Cardiac septum (tissue), 1 donor: ENCODE data around the gene CEP126. TPM values are rescaled to one million over a fixed set of nuclear protein-coding genes. Genes with fewer than 3 reads are reported as not detected.

Source experiments
- DNase-seq: peaks from one replicate; pipeline ENCODE4 v3.0.0-alpha.2; 2020; ENCODE audit warnings: low spot score
- intact Hi-C: fragments of 100-400 bp; cut with DNase I; formaldehyde crosslinking; loops from one replicate; pipeline ENCODE4 v1.14.0; 2022
- long read RNA-seq: library from polyadenylated mRNA; unstranded; transcript quantifications from one replicate; pipeline ENCODE4 v2.0.0, GENCODE V29; 2021
- total RNA-seq: library from RNA; stranded (reverse); fragmentation: NEBNext Ultra II Directional; extraction: Animal tissue kit (Norgen Biotek cat#: 25700); gene quantifications from one replicate; pipeline ENCODE4 v1.2.1, GENCODE V29; 2021
- donor health status: DM: no; HTN: no; CAD: no.

Gene CEP126
- 1.5 TPM for total RNA-seq
- long read RNA-seq, partial matches to known transcripts = 0 of 2 reads
- long read RNA-seq, other reads (novel, unspliced or antisense) = 2 of 2 reads

- intact Hi-C loops = no loop called here
- DNase-seq = peak; percentile 95
These were observed at the start of gene CEP126 for GRCh38 chr11:101914738-101915426. TSS of gene CEP126 (plus strand) at chr11:101915010. CDS start at chr11:101915285, 275 bp downstream.

- intact Hi-C loops = no loop called here
- no peak for DNase-seq
These were observed 48.0 kb upstream of the CEP126 start for GRCh38 chr11:101866619-101867491.

- intact Hi-C loops = no loop called here
These were observed 46.9 kb upstream of the CEP126 start for GRCh38 chr11:101867951-101868350.

GRCh38 chr11:101870510-101870909 is 44.3 kb upstream of the CEP126 start:
- DNase-seq = no peak

More at GRCh38 chr11:101867951-101868350, 46.9 kb upstream of the CEP126 start:
- no peak for DNase-seq

GRCh38 chr11:101872171-101872882 is 42.5 kb upstream of the CEP126 start:
- DNase-seq = no peak
- intact Hi-C loops = no loop called here

More at GRCh38 chr11:101870510-101870909, 44.3 kb upstream of the CEP126 start:
- intact Hi-C loops = no loop called here

- intact Hi-C loops = no loop called here
- DNase-seq = no peak
These were observed 34.6 kb upstream of the CEP126 start for GRCh38 chr11:101880222-101880621.

GRCh38 chr11:101881586-101881985 is 33.2 kb upstream of the CEP126 start:
- intact Hi-C loops = no loop called here
- DNase-seq = no peak

GRCh38 chr11:101885631-101886030 is 29.2 kb upstream of the CEP126 start:
- intact Hi-C loops = no loop called here
- DNase-seq = no peak

- intact Hi-C loops = no loop called here
- DNase-seq = no peak
These were observed 25.0 kb upstream of the CEP126 start for GRCh38 chr11:101889767-101890166.

- DNase-seq = no peak
- intact Hi-C loops = no loop called here
These were observed 20.3 kb upstream of the CEP126 start for GRCh38 chr11:101894505-101894904.

- intact Hi-C loops = no loop called here
- DNase-seq = no peak
These were observed 7.0 kb upstream of the CEP126 start for GRCh38 chr11:101907815-101908214.

GRCh38 chr11:101909087-101909486 is 5.7 kb upstream of the CEP126 start:
- intact Hi-C loops = no loop called here
- DNase-seq = no peak

GRCh38 chr11:101912823-101913284 is 2.0 kb upstream of the CEP126 start:
- DNase-seq = no peak
- intact Hi-C loops = no loop called here

- intact Hi-C loops = no loop called here
- no peak for DNase-seq
These were observed 1.2 kb upstream of the CEP126 start for GRCh38 chr11:101913656-101914055.

- intact Hi-C loops = no loop called here
These were observed 471 bp upstream of the CEP126 start for GRCh38 chr11:101914341-101914737.

GRCh38 chr11:101915791-101916291 is 1.0 kb downstream of the CEP126 start:
- no peak for DNase-seq
- intact Hi-C loops = no loop called here

More at GRCh38 chr11:101914341-101914737, 471 bp upstream of the CEP126 start:
- DNase-seq = no peak

- no peak for DNase-seq
- intact Hi-C loops = no loop called here
These were observed 1.6 kb downstream of the CEP126 start, which contains the start of gene ANGPTL5 for GRCh38 chr11:101916422-101916821. TSS of gene ANGPTL5 (minus strand) at chr11:101916522. CDS start at chr11:101907909, 8,613 bp downstream.

- no peak for DNase-seq
- intact Hi-C loops = no loop called here
These were observed 2.4 kb downstream of the CEP126 start for GRCh38 chr11:101917226-101917625.

- intact Hi-C loops = no loop called here
- DNase-seq = no peak
These were observed 6.2 kb downstream of the CEP126 start for GRCh38 chr11:101920992-101921391.

GRCh38 chr11:101923554-101923953 is 8.7 kb downstream of the CEP126 start:
- no peak for DNase-seq
- intact Hi-C loops = no loop called here
